Progenitor cell of endocrine pancreas (in vitro differentiated cells): Measurements from ENCODE around the gene LNX1. TPM values are rescaled to one million over a fixed set of nuclear protein-coding genes. Genes with fewer than 3 reads are reported as not detected.

Experiments used
- DNase-seq: peaks from one replicate; pipeline ENCODE4 v3.0.0; 2021; ENCODE audit warnings: low spot score; ENCODE audit not compliant: unreplicated experiment
- H3K27ac Mint-ChIP-seq: 2 replicates; pipeline ENCODE4 v1.8.0; 2021; ENCODE audit warnings: mild to moderate bottlenecking, moderate library complexity, mixed read lengths
- H3K27me3 Mint-ChIP-seq: 2 replicates; pipeline ENCODE4 v1.8.0; 2021; ENCODE audit warnings: mixed read lengths
- H3K36me3 Mint-ChIP-seq: 2 replicates; pipeline ENCODE4 v1.8.0; 2022; ENCODE audit warnings: mixed read lengths; ENCODE audit not compliant: insufficient read depth
- H3K4me1 Mint-ChIP-seq: 2 replicates; pipeline ENCODE4 v1.8.0; 2021; ENCODE audit warnings: low read depth, mixed read lengths
- H3K4me3 Mint-ChIP-seq: 2 replicates; pipeline ENCODE4 v1.8.0; 2021; ENCODE audit warnings: low read depth, mild to moderate bottlenecking, moderate library complexity, mixed read lengths
- H3K9me3 Mint-ChIP-seq: 2 replicates; pipeline ENCODE4 v1.8.0; 2021; ENCODE audit warnings: low read depth, mixed read lengths
- CTCF ChIP-seq: fragments of 200-600 bp; sonication (generic); IDR thresholded peaks from one replicate; pipeline ENCODE4 v1.5.0; 2021; ENCODE audit warnings: antibody characterized with exemption, mild to moderate bottlenecking; ENCODE audit not compliant: unreplicated experiment
- total RNA-seq: library from RNA; stranded (reverse); gene quantifications from 2 replicates; pipeline ENCODE4 v1.2.1, GENCODE V29; 2021

LNX1 gene
- total RNA-seq, 1 donor from 2014 or later, result 21.7 TPM

DNA sequence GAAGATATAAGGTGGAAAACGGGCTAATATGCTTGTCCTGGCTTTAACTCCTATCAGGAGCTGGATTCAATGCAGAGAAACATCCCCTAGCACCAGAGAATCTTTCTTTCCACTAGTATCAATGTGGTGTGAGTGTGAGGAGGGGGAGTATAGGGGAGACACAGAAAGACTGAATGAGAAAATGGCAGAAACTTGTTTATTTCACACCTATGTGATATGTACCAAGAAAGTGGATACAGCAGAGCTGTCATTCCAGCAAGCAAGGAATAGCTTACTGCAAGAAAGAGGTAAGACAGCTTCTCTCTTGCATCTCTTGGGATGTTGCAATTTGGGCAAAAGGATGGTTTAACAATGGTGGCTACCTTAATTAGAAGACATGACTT is 105.6 kb downstream of the LNX1 start:
- Mint-ChIP-seq H3K36me3 (peaks cover 18% of the 10 kb centered on the region), H3K27me3 (no peaks in the 10 kb centered on the region), H3K4me1 (no peaks in the 10 kb centered on the region), H3K9me3 (no peaks in the 10 kb centered on the region), H3K4me3 (no peak overlapping the region), H3K27ac (no peak overlapping the region)
- TF ChIP-seq CTCF, result no peak
- no peak for DNase-seq

DNA sequence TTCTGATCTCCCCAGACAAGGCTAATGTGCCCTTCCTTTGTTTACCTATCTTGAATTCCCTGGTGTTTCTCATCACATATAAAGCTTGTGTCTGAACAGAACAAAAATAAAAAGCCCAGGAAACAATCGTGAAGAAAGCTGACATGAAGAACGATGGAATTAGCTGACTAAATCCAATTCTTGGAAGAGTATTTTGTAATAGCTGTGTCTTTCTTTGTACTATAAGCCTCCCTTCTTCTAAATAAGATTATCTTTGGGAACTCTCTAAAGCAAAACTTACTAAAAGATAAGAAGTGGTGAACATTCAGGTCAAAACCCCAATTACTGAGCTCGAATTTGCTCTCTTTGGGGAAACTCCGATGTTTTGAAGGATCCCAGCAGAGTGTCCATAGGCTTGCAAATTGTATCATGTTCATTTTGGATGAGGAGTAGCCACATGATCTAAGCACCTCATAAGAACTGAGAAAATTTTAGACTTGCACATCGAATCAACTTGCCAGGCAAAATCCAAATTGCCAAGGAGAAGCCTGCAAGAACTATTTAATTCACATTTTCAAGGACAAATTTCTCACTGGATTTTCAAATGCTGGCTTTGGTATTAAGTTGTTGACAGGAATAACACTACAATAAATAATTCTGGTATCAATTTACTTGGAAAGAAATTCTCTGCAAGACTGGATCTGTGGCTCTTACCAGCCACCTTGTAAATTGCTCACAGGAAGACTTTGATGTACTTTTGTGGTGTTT is 106.2 kb downstream of the LNX1 start:
- H3K27ac Mint-ChIP-seq, result no peak overlapping the region
- H3K36me3 Mint-ChIP-seq, result peaks cover 18% of the 10 kb centered on the region

DNA sequence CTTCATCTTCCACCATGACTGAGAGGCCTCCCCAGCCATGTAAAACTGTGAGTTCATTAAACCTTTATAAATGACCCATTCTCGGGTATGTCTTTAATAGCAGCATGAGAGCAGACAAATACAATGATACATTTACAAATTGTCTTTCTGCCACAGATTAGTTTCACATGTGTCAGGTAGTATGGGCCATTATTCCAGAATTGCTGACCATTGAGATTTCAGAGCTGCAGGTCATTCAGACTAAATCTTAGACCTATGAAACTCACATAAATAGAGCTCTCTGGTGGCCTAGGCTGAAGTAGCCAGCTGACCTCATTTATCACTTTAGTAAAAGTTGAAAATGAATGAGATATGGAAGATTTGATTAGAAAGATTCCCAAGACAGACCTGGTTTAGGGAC is 108.0 kb downstream of the LNX1 start:
- DNase-seq, result no peak
- H3K27ac Mint-ChIP-seq, result no peak overlapping the region
- H3K4me1 Mint-ChIP-seq, result peaks cover 2% of the 10 kb centered on the region
- no peaks in the 10 kb centered on the region for H3K27me3 Mint-ChIP-seq
- no peak for TF ChIP-seq CTCF
- no peaks in the 10 kb centered on the region for H3K9me3 Mint-ChIP-seq
- peaks cover 21% of the 10 kb centered on the region for H3K36me3 Mint-ChIP-seq
- H3K4me3 Mint-ChIP-seq, result no peak overlapping the region

More for the DNA sequence above, 106.2 kb downstream of the LNX1 start:
- H3K27me3 Mint-ChIP-seq, result no peaks in the 10 kb centered on the region
- no peaks in the 10 kb centered on the region for H3K9me3 Mint-ChIP-seq
- TF ChIP-seq CTCF, result no peak
- H3K4me3 Mint-ChIP-seq, result no peak overlapping the region
- no peaks in the 10 kb centered on the region for H3K4me1 Mint-ChIP-seq
- no peak for DNase-seq

DNA sequence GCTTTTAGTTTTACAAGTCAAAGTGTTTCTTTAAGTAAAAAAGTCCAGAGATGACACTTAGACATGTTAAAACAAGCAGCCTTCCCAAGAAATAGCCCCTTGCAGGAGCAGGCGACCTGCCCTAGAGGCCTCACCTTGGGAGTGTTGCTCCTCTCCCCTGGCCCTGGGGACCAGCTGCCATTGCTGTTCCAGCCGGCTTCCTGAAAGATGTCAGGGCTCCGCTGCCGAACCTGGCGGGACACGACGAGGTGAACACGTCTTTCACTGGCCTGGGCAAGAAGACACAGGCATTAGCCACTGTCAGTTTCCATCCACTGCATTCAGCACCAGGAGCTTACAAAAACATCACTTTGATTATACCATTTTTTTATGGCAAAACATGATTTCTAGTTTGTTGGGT is 109.7 kb downstream of the LNX1 start:
- peaks cover 23% of the 10 kb centered on the region for H3K36me3 Mint-ChIP-seq

GRCh38 chr4:53480909-53481308 is 110.4 kb downstream of the LNX1 start:
- Mint-ChIP-seq H3K4me1 (peaks cover 17% of the 10 kb centered on the region), H3K36me3 (peaks cover 23% of the 10 kb centered on the region), H3K9me3 (no peaks in the 10 kb centered on the region), H3K4me3 (no peak overlapping the region), H3K27me3 (no peaks in the 10 kb centered on the region), H3K27ac (no peak overlapping the region)
- no peak for TF ChIP-seq CTCF
- DNase-seq, result no peak

More for the DNA sequence above, 109.7 kb downstream of the LNX1 start:
- Mint-ChIP-seq H3K4me3 (no peak overlapping the region), H3K4me1 (peaks cover 13% of the 10 kb centered on the region), H3K9me3 (no peaks in the 10 kb centered on the region), H3K27ac (no peak overlapping the region), H3K27me3 (no peaks in the 10 kb centered on the region)
- DNase-seq, result no peak
- TF ChIP-seq CTCF, result no peak
